Erythroblast (primary cell): ENCODE data around the gene EPHA2.

ENCODE experiments used
- GATA1 ChIP-seq: IDR thresholded peaks from 2 replicates; pipeline ENCODE4 v1.6.1; 2011; ENCODE audit warnings: low read depth, mild to moderate bottlenecking, control low read depth, low read length, moderate library complexity
- POLR2A ChIP-seq: IDR thresholded peaks from 2 replicates; pipeline ENCODE4 v1.6.1; 2011; ENCODE audit warnings: mild to moderate bottlenecking, low read length

- TF ChIP-seq POLR2A, result no peak
- no peak for TF ChIP-seq GATA1
Observed at GRCh38 chr1:16158993-16159831, 3.3 kb upstream of the EPHA2 start.
